ENCODE measurements around the gene KRTAP12-1. TPM values are rescaled to one million over a fixed set of nuclear protein-coding genes. Genes with fewer than 3 reads are reported as not detected.

The KRTAP12-1 gene
- total and polyA plus RNA-seq, 2 of the 8 experiments (the other 6 are each of a cell fraction or from before 2014, with no cell fraction given) = 0.50 to 0.73 TPM

DNA sequence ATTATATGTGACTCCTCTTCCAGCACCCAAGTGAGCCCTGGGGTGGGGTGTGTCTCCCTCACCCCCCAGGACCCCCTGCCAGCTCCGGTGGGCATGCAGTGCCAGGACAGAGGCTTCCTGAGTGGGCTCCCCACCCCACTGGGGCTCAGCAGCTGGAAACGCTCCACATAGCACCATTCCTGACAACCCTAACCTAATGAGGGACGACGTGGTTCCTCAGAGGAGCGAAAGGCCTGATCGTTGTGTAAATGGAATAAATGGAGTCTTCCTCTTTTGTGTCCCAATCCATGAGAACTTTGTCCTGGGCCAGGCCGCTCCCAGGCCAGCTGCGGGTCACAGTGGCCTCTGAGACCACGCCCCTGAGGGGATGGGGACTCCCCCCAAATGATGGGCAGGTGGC lies 31.2 kb upstream of the KRTAP12-1 start:
- H3K27me3 ChIP-seq (replicated peaks in 1 of 4; ENCODE audit: control insufficient read depth in 3 of 4, extremely low read depth in 1 of 4, insufficient read depth in 3 of 4, low read length in 3 of 4) = peaks cover 24 to 60% (median 55%) of the 10 kb centered on the region in 4 experiments
- FAIRE-seq = no peak

More for the DNA sequence above, 31.2 kb upstream of the KRTAP12-1 start:
- Histone ChIP-seq H3K18ac (ENCODE audit: extremely low read depth, low read length) (no peak overlapping the region), H2AK5ac (ENCODE audit: low read depth, low read length) (peak overlapping the region; percentile 45; the same call in 1 of the 2 replicates), H3K14ac (ENCODE audit: insufficient read length) (no peak overlapping the region), H2BK5ac (ENCODE audit: low read depth, low read length) (peak overlapping the region; percentile 85; the same call in 1 of the 2 replicates), H3K4ac (replicated peaks; ENCODE audit: insufficient read length, low read depth, low read length) (no peak overlapping the region), H3K56ac (replicated peaks; ENCODE audit: insufficient read length, low read depth, low read length) (no peak overlapping the region), H2BK12ac (ENCODE audit: low read depth, low read length) (peak overlapping the region; percentile 89; the same call in 1 of the 2 replicates), H4K20me1 (replicated peaks in 1 of 2; ENCODE audit: control insufficient read depth in 1 of 2, insufficient read depth in 2 of 2, low read length in 2 of 2) (no peaks in the 10 kb centered on the region), H3K9ac (replicated peaks in 1 of 4; ENCODE audit: extremely low read depth in 1 of 4, low read depth in 3 of 4, low read length in 3 of 4) (no peak overlapping the region), H2BK15ac (ENCODE audit: low read length) (peak overlapping the region; percentile 36; the same call in 1 of the 2 replicates), H3K23ac (ENCODE audit: insufficient read length) (no peak overlapping the region), H3K4me1 (replicated peaks in 1 of 4; ENCODE audit: control insufficient read depth in 3 of 4, insufficient read depth in 4 of 4, low read length in 3 of 4) (peaks cover under 1 to 48% (median 36%) of the 10 kb centered on the region in 4 experiments), H3K79me2 (ENCODE audit: control insufficient read depth in 1 of 2, insufficient read depth in 2 of 2, low read length in 2 of 2) (no peaks in the 10 kb centered on the region), H3K4me3 (ENCODE audit: extremely low read depth in 1 of 4, insufficient read depth in 2 of 4, low read depth in 3 of 4, low read length in 4 of 4) (no peak overlapping the region; a peak in 1 of 8 replicates), H4K5ac (ENCODE audit: insufficient read length, low read depth, low read length) (no peak overlapping the region), H3K9me3 (ENCODE audit: insufficient read depth in 2 of 2, low read depth in 1 of 2, low read length in 1 of 2) (no peaks in the 10 kb centered on the region), H3K23me2 (ENCODE audit: low read depth, low read length) (peaks cover 30% of the 10 kb centered on the region), H4K91ac (replicated peaks; ENCODE audit: insufficient read length, low read length) (peak overlapping the region; percentile 47), H2BK120ac (replicated peaks; ENCODE audit: low read depth, low read length) (no peak overlapping the region), H3K36me3 (ENCODE audit: control insufficient read depth in 2 of 4, insufficient read depth in 4 of 4, low read length in 3 of 4) (no peaks in the 10 kb centered on the region), H2BK20ac (ENCODE audit: low read length) (peak overlapping the region; percentile 82), H3K79me1 (ENCODE audit: low read depth, low read length) (no peaks in the 10 kb centered on the region), H2AFZ (ENCODE audit: low read length) (no peak overlapping the region), H4K8ac (ENCODE audit: extremely low read depth, insufficient read depth, low read length) (no peak overlapping the region; the same call in 1 of the 2 replicates), H3K4me2 (ENCODE audit: insufficient read depth in 1 of 2, low read depth in 2 of 2, low read length in 2 of 2) (peak overlapping the region; percentile 91 to 93; a peak in 2 of 4 replicates), H3K27ac (ENCODE audit: low read depth, low read length) (no peak overlapping the region)
- ChIA-PET POLR2A (ENCODE audit: partially characterized antibody) (interaction anchor here (1.0 to 1.3 kb wide), 5 partner anchors 15 to 191 kb away, joined by 3 to 4 read pairs (median 3); partner anchors contain the start of genes KRTAP10-12 and UBE2G2), CTCF (ENCODE audit: partially characterized antibody) (interaction anchor here (0.9 to 2.5 kb wide), 6 partner anchors 11 to 166 kb away, joined by 3 to 14 read pairs (median 4); no protein-coding TSS in a partner anchor)
- WGBS, 2 experiments (ENCODE audit: extremely low coverage in 1 of 2, insufficient coverage in 1 of 2, insufficient read length in 1 of 2, insufficient replicate concordance in 2 of 2, low coverage in 1 of 2, low lambda C conversion rate in 2 of 2, missing lambda C conversion rate in 1 of 2) = 81% methylated on average over 9 of the region's 9 CpGs; no CpG with 5 or more reads in 1 of the 2 experiments
- no peak for TF ChIP-seq NANOG (IDR thresholded peaks at IDR 0.05; ENCODE audit: insufficient read depth, low read depth, low read length, poor library complexity, severe bottlenecking)
- TF ChIP-seq HDAC6 (IDR thresholded peaks at IDR 0.05; ENCODE audit: low read depth, low read length) = no peak
- TF ChIP-seq BCL11A (IDR thresholded peaks at IDR 0.05; ENCODE audit: low read depth in 2 of 2, low read length in 2 of 2) = no peak
- no peak for TF ChIP-seq TEAD4 (IDR thresholded peaks at IDR 0.05; ENCODE audit: low read depth, low read length)
- no peak for TF ChIP-seq TAF7 (optimal IDR thresholded peaks at IDR 0.05; ENCODE audit: borderline replicate concordance, low read depth, low read length)
- peak in 1 of 2 experiments; percentile 45 for DNase-seq (ENCODE audit: low read depth in 1 of 2, low spot score in 2 of 2)

All from H1 (cell line).